Measurements from ENCODE around the gene ATXN1. TPM values are rescaled to one million over a fixed set of nuclear protein-coding genes. Genes with fewer than 3 reads are reported as not detected.

The ATXN1 gene
- total RNA-seq, 2 donors from 2014 or later, result 56.4 to 103 TPM

- Mint-ChIP-seq H3K4me3 (peak overlapping the region; percentile 95), H3K36me3 (peaks cover 9% of the 10 kb centered on the region), H3K9me3 (no peaks in the 10 kb centered on the region), H3K27ac (peak overlapping the region; percentile 91 to 96), H3K4me1 (ENCODE audit: low read depth in 2 of 2) (peaks cover 49 to 72% of the 10 kb centered on the region in 2 donors), H3K27me3 (no peaks in the 10 kb centered on the region)
- no peak for DNase-seq (ENCODE audit: low spot score)
- ATAC-seq, result peak in 1 of 2 donors; percentile 0
These were observed 949 bp upstream of the ATXN1 start for GRCh38 chr6:16762268-16762549.

GRCh38 chr6:16761471-16762267 lies 409 bp upstream of the ATXN1 start:
- peak; percentile 73 to 81 for ATAC-seq
- H3K36me3 Mint-ChIP-seq, result peaks cover 9% of the 10 kb centered on the region
- peak overlapping the region; percentile 95 for H3K4me3 Mint-ChIP-seq
- peak overlapping the region; percentile 91 to 96 for H3K27ac Mint-ChIP-seq
- peaks cover 45 to 75% of the 10 kb centered on the region in 2 donors for H3K4me1 Mint-ChIP-seq (ENCODE audit: low read depth in 2 of 2)
- no peaks in the 10 kb centered on the region for H3K9me3 Mint-ChIP-seq
- H3K27me3 Mint-ChIP-seq, result no peaks in the 10 kb centered on the region
- DNase-seq (ENCODE audit: low spot score), result peak; percentile 85

GRCh38 chr6:16759646-16760515 lies 1.4 kb downstream of the ATXN1 start:
- peak; percentile 61 to 75 for ATAC-seq
- H3K4me1 Mint-ChIP-seq (ENCODE audit: low read depth in 2 of 2), result peaks cover 42 to 69% of the 10 kb centered on the region in 2 donors
- peak; percentile 89 for DNase-seq (ENCODE audit: low spot score)
- peaks cover 9% of the 10 kb centered on the region for H3K36me3 Mint-ChIP-seq
- H3K27ac Mint-ChIP-seq, result peak overlapping the region; percentile 93 to 98
- no peaks in the 10 kb centered on the region for H3K27me3 Mint-ChIP-seq
- no peaks in the 10 kb centered on the region for H3K9me3 Mint-ChIP-seq
- peak overlapping the region; percentile 99 for H3K4me3 Mint-ChIP-seq

GRCh38 chr6:16759181-16759645 lies 2.0 kb downstream of the ATXN1 start:
- peak overlapping the region; percentile 93 to 98 for H3K27ac Mint-ChIP-seq
- H3K9me3 Mint-ChIP-seq, result no peaks in the 10 kb centered on the region
- no peaks in the 10 kb centered on the region for H3K27me3 Mint-ChIP-seq
- H3K4me1 Mint-ChIP-seq (ENCODE audit: low read depth in 2 of 2), result peaks cover 46 to 69% of the 10 kb centered on the region in 2 donors
- no peak for DNase-seq (ENCODE audit: low spot score)
- ATAC-seq, result no peak
- H3K36me3 Mint-ChIP-seq, result peaks cover 9% of the 10 kb centered on the region
- H3K4me3 Mint-ChIP-seq, result peak overlapping the region; percentile 99

- Mint-ChIP-seq H3K27ac (peak overlapping the region; percentile 93 to 98), H3K4me1 (ENCODE audit: low read depth in 2 of 2) (peaks cover 43 to 65% of the 10 kb centered on the region in 2 donors), H3K36me3 (peaks cover 9% of the 10 kb centered on the region), H3K4me3 (peak overlapping the region; percentile 99), H3K27me3 (no peaks in the 10 kb centered on the region), H3K9me3 (no peaks in the 10 kb centered on the region)
- DNase-seq (ENCODE audit: low spot score) (no peak), ATAC-seq (no peak)
These were observed 2.9 kb downstream of the ATXN1 start for GRCh38 chr6:16758163-16758975.

GRCh38 chr6:16757332-16757731 lies 3.9 kb downstream of the ATXN1 start:
- Mint-ChIP-seq H3K9me3 (no peaks in the 10 kb centered on the region), H3K4me1 (ENCODE audit: low read depth in 2 of 2) (peaks cover 44 to 65% of the 10 kb centered on the region in 2 donors), H3K27me3 (no peaks in the 10 kb centered on the region), H3K4me3 (peak overlapping the region; percentile 72), H3K36me3 (peaks cover 17% of the 10 kb centered on the region), H3K27ac (peak overlapping the region in 1 of 2 donors; percentile 93)
- ATAC-seq (no peak), DNase-seq (ENCODE audit: low spot score) (no peak)

GRCh38 chr6:16756660-16757255 lies 4.5 kb downstream of the ATXN1 start:
- H3K27ac Mint-ChIP-seq, result peak overlapping the region in 1 of 2 donors; percentile 64

GRCh38 chr6:16755544-16755943 lies 5.7 kb downstream of the ATXN1 start:
- H3K9me3 Mint-ChIP-seq, result no peaks in the 10 kb centered on the region
- H3K27ac Mint-ChIP-seq, result no peak overlapping the region
- peaks cover 22% of the 10 kb centered on the region for H3K36me3 Mint-ChIP-seq
- ATAC-seq (no peak), DNase-seq (ENCODE audit: low spot score) (no peak)
- no peaks in the 10 kb centered on the region for H3K27me3 Mint-ChIP-seq
- no peak overlapping the region for H3K4me3 Mint-ChIP-seq
- peaks cover 48 to 67% of the 10 kb centered on the region in 2 donors for H3K4me1 Mint-ChIP-seq (ENCODE audit: low read depth in 2 of 2)

More at GRCh38 chr6:16756660-16757255, 4.5 kb downstream of the ATXN1 start:
- Mint-ChIP-seq H3K9me3 (no peaks in the 10 kb centered on the region), H3K4me3 (peak overlapping the region; percentile 72), H3K36me3 (peaks cover 19% of the 10 kb centered on the region), H3K4me1 (ENCODE audit: low read depth in 2 of 2) (peaks cover 43 to 64% of the 10 kb centered on the region in 2 donors), H3K27me3 (no peaks in the 10 kb centered on the region)
- DNase-seq (ENCODE audit: low spot score) (no peak), ATAC-seq (no peak)

- no peaks in the 10 kb centered on the region for H3K27me3 Mint-ChIP-seq
- DNase-seq (ENCODE audit: low spot score), result no peak
- no peak for ATAC-seq
- H3K9me3 Mint-ChIP-seq, result no peaks in the 10 kb centered on the region
- H3K4me1 Mint-ChIP-seq (ENCODE audit: low read depth in 2 of 2), result peaks cover 49 to 72% of the 10 kb centered on the region in 2 donors
- H3K27ac Mint-ChIP-seq, result no peak overlapping the region
- peaks cover 24% of the 10 kb centered on the region for H3K36me3 Mint-ChIP-seq
- H3K4me3 Mint-ChIP-seq, result no peak overlapping the region
These were observed 6.4 kb downstream of the ATXN1 start for GRCh38 chr6:16754876-16755275.

GRCh38 chr6:16754274-16754673 lies 7.0 kb downstream of the ATXN1 start:
- Mint-ChIP-seq H3K9me3 (no peaks in the 10 kb centered on the region), H3K27me3 (no peaks in the 10 kb centered on the region), H3K36me3 (peaks cover 24% of the 10 kb centered on the region), H3K4me1 (ENCODE audit: low read depth in 2 of 2) (peaks cover 50 to 72% of the 10 kb centered on the region in 2 donors), H3K27ac (no peak overlapping the region), H3K4me3 (no peak overlapping the region)
- DNase-seq (ENCODE audit: low spot score) (no peak), ATAC-seq (no peak)

- Mint-ChIP-seq H3K27ac (no peak overlapping the region), H3K9me3 (no peaks in the 10 kb centered on the region), H3K36me3 (peaks cover 33% of the 10 kb centered on the region), H3K27me3 (no peaks in the 10 kb centered on the region), H3K4me3 (no peak overlapping the region), H3K4me1 (ENCODE audit: low read depth in 2 of 2) (peaks cover 48 to 72% of the 10 kb centered on the region in 2 donors)
- no peak for DNase-seq (ENCODE audit: low spot score)
- ATAC-seq, result no peak
These were observed 7.9 kb downstream of the ATXN1 start for GRCh38 chr6:16753341-16753740.

GRCh38 chr6:16752206-16752866 lies 8.9 kb downstream of the ATXN1 start:
- peaks cover 46 to 71% of the 10 kb centered on the region in 2 donors for H3K4me1 Mint-ChIP-seq (ENCODE audit: low read depth in 2 of 2)
- H3K27me3 Mint-ChIP-seq, result no peaks in the 10 kb centered on the region
- H3K9me3 Mint-ChIP-seq, result no peaks in the 10 kb centered on the region
- no peak overlapping the region for H3K4me3 Mint-ChIP-seq
- ATAC-seq, result no peak
- peak overlapping the region; percentile 10 to 29 for H3K27ac Mint-ChIP-seq
- H3K36me3 Mint-ChIP-seq, result peaks cover 40% of the 10 kb centered on the region
- DNase-seq (ENCODE audit: low spot score), result no peak

All from natural killer cell treated with Interleukin-12 subunit alpha and Interleukin-12 subunit beta and Interleukin-15 and Interleukin-18, amount 100 ng/mL, for 72 hours (primary cell).